ENCODE data around the gene DCTN3. TPM values are rescaled to one million over a fixed set of nuclear protein-coding genes. Genes with fewer than 3 reads are reported as not detected.

DCTN3 gene
- total and polyA plus RNA-seq, 10 of the 15 experiments (the other 5 are each of a cell fraction or from before 2014, with no cell fraction given): 19.0 to 120 (median 71.8) TPM

DNA sequence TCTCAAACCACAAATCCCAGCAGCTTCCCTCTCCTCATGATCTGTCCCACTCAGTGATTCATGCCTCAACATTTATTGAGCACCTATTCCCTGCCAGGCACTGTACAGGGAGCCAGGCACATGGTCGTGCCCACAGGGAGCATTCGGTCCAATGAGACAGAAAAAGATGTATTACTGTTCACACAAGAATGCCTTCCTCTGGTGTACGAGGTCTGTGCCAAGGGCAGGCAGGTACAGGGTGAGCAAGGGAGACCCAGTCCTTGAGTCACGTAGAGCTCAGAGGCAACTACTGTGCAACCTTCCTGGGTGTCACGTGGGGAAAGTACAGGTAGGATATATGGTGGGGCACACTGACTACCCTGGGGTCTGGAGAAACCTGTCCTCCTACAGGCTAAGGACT, 35.3 kb downstream of the DCTN3 start (continued):
- no peak for TF ChIP-seq ZNF687 (IDR thresholded peaks at IDR 0.05)

DNA sequence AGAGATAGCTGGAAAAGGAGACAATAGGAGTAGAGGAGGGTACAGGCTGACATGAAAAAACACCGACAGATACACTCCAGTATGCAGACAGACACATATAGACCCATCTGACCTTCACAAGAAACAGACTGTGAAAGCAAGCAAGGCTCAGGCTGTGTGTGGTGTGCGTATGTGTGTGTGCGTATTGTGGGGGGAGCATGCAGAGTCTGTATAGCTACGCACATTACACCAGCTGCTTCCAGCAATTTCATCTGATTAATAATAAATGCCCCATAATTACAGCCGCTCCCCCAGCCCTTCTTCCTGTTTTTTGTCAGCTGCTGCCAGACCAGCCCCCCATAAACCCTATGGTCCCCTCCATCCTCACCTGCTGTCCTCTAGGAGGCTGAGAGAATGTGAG, 37.5 kb downstream of the DCTN3 start:
- FAIRE-seq: no peak
- POLR2A ChIA-PET: interaction anchor here (0.6 kb wide), 1 partner anchor 516 kb away, joined by 6 read pairs; no protein-coding TSS in a partner anchor

More for the DNA sequence above, 37.5 kb downstream of the DCTN3 start:
- ATAC-seq (no peak), DNase-seq (ENCODE audit: low read depth, low spot score) (no peak)
- Histone ChIP-seq H3K27me3 (replicated peaks in 1 of 2; ENCODE audit: control insufficient read depth in 2 of 2, insufficient read depth in 2 of 2, low read length in 1 of 2) (peaks cover 23 to 41% of the 10 kb centered on the region in 2 experiments), H2AFZ (ENCODE audit: control insufficient read depth, low read depth, low read length) (no peak overlapping the region), H3K4me1 (ENCODE audit: control insufficient read depth, insufficient read depth, low read length) (no peaks in the 10 kb centered on the region), H3K9me3 (replicated peaks; ENCODE audit: control insufficient read depth, insufficient read depth, low read length) (no peaks in the 10 kb centered on the region), H3K79me2 (ENCODE audit: control insufficient read depth, insufficient read depth, low read length) (no peaks in the 10 kb centered on the region), H3K4me3 (no peak overlapping the region), H3K9ac (ENCODE audit: control insufficient read depth, insufficient read depth, low read length) (no peak overlapping the region), H3K27ac (ENCODE audit: control insufficient read depth, insufficient read depth) (no peak overlapping the region), H3K36me3 (ENCODE audit: control insufficient read depth in 2 of 2, insufficient read depth in 2 of 2, low read length in 1 of 2) (no peaks in the 10 kb centered on the region), H4K20me1 (ENCODE audit: control insufficient read depth, insufficient read depth) (peaks cover 4% of the 10 kb centered on the region), H3K4me2 (ENCODE audit: control insufficient read depth, insufficient read depth) (no peak overlapping the region)
- TF ChIP-seq ASH2L (IDR thresholded peaks at IDR 0.05; ENCODE audit: borderline replicate concordance, low read depth) (no peak), BRCA1 (IDR thresholded peaks at IDR 0.05; ENCODE audit: low read depth, low read length) (no peak), POLR2A (IDR thresholded peaks at IDR 0.05; ENCODE audit: low read depth, low read length) (no peak), IRF3 (IDR thresholded peaks at IDR 0.05) (no peak), ZNF622 (IDR thresholded peaks at IDR 0.05) (no peak), PAX5 (IDR thresholded peaks at IDR 0.05; ENCODE audit: borderline replicate concordance, low read depth, low read length) (no peak), MYC (IDR thresholded peaks at IDR 0.05; ENCODE audit: insufficient read depth, insufficient read length, insufficient replicate concordance, low read length, severe bottlenecking) (no peak), ZBTB4 (CRISPR knock-in tag; IDR thresholded peaks at IDR 0.05) (no peak), MTA2 (IDR thresholded peaks at IDR 0.05; ENCODE audit: low read depth) (no peak), E2F4 (IDR thresholded peaks at IDR 0.05; ENCODE audit: low read depth, low read length) (no peak)
- TF ChIP-seq, protein P1, sequence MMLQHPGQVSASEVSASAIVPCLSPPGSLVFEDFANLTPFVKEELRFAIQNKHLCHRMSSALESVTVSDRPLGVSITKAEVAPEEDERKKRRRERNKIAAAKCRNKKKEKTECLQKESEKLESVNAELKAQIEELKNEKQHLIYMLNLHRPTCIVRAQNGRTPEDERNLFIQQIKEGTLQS (IDR thresholded peaks at IDR 0.05; ENCODE audit: borderline replicate concordance, extremely low read depth, low read depth, low read length): no peak
- in situ Hi-C loops (cut with MboI): no loop called here
- WGBS (ENCODE audit: insufficient coverage, insufficient replicate concordance, low lambda C conversion rate, missing lambda C conversion rate): 51% methylated on average over 5 of the region's 5 CpGs
- ChIA-PET RAD21 (ENCODE audit: unreplicated experiment) (no interaction called here), CTCF (interaction anchor here (1.2 to 1.4 kb wide), 3 partner anchors 12 to 151 kb away, joined by 3 to 5 read pairs (median 3); no protein-coding TSS in a partner anchor), SMC1A (ENCODE audit: uncharacterized antibody, unreplicated experiment) (interaction anchor here (0.7 kb wide), 1 partner anchor 9 kb away, joined by 3 read pairs; no protein-coding TSS in a partner anchor)
- BruUV-seq (replicated peaks): no TSS peak
- intact Hi-C loops (cut with micrococcal nuclease; ENCODE audit: unreplicated experiment): no loop called here

Data from GM12878 (cell line).